Suprapubic skin (tissue), 4 donors: ENCODE measurements around the gene PAK2.

Experiments used
- CTCF ChIP-seq, 2 donors: fragments of 200-600 bp in 1 of 2; fragments of 450-650 bp in 1 of 2; sonication (generic) in 1 of 2; IDR thresholded peaks; one replicate each; pipeline ENCODE4 v1.5.1; 2016 to 2019; ENCODE audit warnings: antibody characterized with exemption in 2 of 2, mild to moderate bottlenecking in 1 of 2, moderate library complexity in 1 of 2
- EP300 ChIP-seq: sonication (generic); formaldehyde crosslinking; IDR thresholded peaks from one replicate; pipeline ENCODE4 v1.6.1; 2017; ENCODE audit warnings: antibody characterized with exemption
- POLR2A ChIP-seq, 2 donors: fragments of 450-650 bp; IDR thresholded peaks; one replicate each; pipeline ENCODE4 v1.6.1; 2017; ENCODE audit warnings: antibody characterized with exemption in 2 of 2, mild to moderate bottlenecking in 2 of 2, moderate library complexity in 2 of 2
- POLR2AphosphoS5 ChIP-seq, 3 donors: sonication (generic); formaldehyde crosslinking; IDR thresholded peaks; one replicate each; pipeline ENCODE4 v1.6.1; 2017; ENCODE audit warnings: antibody characterized with exemption in 3 of 3

DNA sequence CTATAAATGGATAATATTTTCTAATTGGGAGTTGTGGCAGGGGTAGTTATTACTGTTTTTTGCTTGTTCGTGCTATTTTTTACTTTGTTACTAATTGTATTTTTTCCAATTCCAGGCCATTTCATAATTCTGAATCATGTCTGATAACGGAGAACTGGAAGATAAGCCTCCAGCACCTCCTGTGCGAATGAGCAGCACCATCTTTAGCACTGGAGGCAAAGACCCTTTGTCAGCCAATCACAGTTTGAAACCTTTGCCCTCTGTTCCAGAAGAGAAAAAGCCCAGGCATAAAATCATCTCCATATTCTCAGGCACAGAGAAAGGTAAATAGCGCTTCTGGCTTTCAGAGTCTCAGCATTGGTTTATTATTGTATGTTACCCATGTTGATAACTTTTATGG is 42.9 kb downstream of the PAK2 start:
- TF ChIP-seq EP300 (no peak), POLR2A (IDR thresholded peaks at IDR 0.05) (no peak), CTCF (IDR thresholded peaks at IDR 0.05) (no peak), POLR2AphosphoS5 (IDR thresholded peaks at IDR 0.05) (no peak)
